ENCODE results near the gene GALNT2. TPM values are rescaled to one million over a fixed set of nuclear protein-coding genes. Genes with fewer than 3 reads are reported as not detected.

GALNT2 gene
- total and polyA plus RNA-seq, 2 of the 13 experiments (the other 11 are each of a cell fraction or from before 2014, with no cell fraction given) = 39.3 to 39.6 TPM

GRCh38 chr1:230139315-230139714 lies 72.3 kb downstream of the GALNT2 start:
- H3K27ac ChIP-seq (ENCODE audit: extremely low read length, insufficient read depth, low read length) = no peak overlapping the region

GRCh38 chr1:230139741-230140140 lies 72.7 kb downstream of the GALNT2 start:
- DNase-seq (ENCODE audit: low spot score) (no peak), FAIRE-seq (no peak), ATAC-seq (no peak)
- no peaks in the 10 kb centered on the region for H3K27me3 ChIP-seq (ENCODE audit: control insufficient read depth in 1 of 2, insufficient read depth in 2 of 2, low read length in 2 of 2)
- WGBS (ENCODE audit: low lambda C conversion rate) = over 99% methylated on average over 7 of the region's 8 CpGs
- no peaks in the 10 kb centered on the region for H3K9me3 ChIP-seq (ENCODE audit: low read length)
- ChIA-PET POLR2A (no interaction called here), CTCF (ENCODE audit: low intra/inter-chr PET ratio, low total read pairs) (no interaction called here)
- intact Hi-C loops (cut with micrococcal nuclease; ENCODE audit: unreplicated experiment) (no loop called here), in situ Hi-C loops (cut with HindIII; ENCODE audit: extremely low pct_ligation_motif_present, low pct_unique_long_range_greater_than_20kb) (no loop called here)
- H3K79me2 ChIP-seq (ENCODE audit: insufficient read depth, low read length) = peaks cover 26% of the 10 kb centered on the region
- no peak for TF ChIP-seq ZNF768 (CRISPR knock-in tag; IDR thresholded peaks at IDR 0.05)
- TF ChIP-seq ZNF850 (CRISPR knock-in tag; conservative IDR thresholded peaks at IDR 0.05) = no peak
- TF ChIP-seq ATF7-NPFF (CRISPR knock-in tag; IDR thresholded peaks at IDR 0.05; ENCODE audit: low read depth) = no peak
- no peak for TF ChIP-seq RFX3 (CRISPR knock-in tag; IDR thresholded peaks at IDR 0.05)
- no peak for TF ChIP-seq TBX3 (IDR thresholded peaks at IDR 0.05; ENCODE audit: borderline replicate concordance)
- TF ChIP-seq MAX (IDR thresholded peaks at IDR 0.05) = no peak
- TF ChIP-seq MYC (CRISPR knock-in tag; IDR thresholded peaks at IDR 0.05; ENCODE audit: borderline replicate concordance) = no peak
- TF ChIP-seq SP140L (CRISPR knock-in tag; IDR thresholded peaks at IDR 0.05; ENCODE audit: borderline replicate concordance) = no peak
- no peak for TF ChIP-seq GPN1 (CRISPR knock-in tag; IDR thresholded peaks at IDR 0.05; ENCODE audit: borderline replicate concordance)
- no peak for TF ChIP-seq POLR2A (IDR thresholded peaks at IDR 0.05; ENCODE audit: insufficient read depth in 1 of 2, low read depth in 2 of 2, low read length in 2 of 2)
- no peak for TF ChIP-seq ZNF678 (CRISPR knock-in tag; IDR thresholded peaks at IDR 0.05)
- no peak for TF ChIP-seq BRD4 (CRISPR knock-in tag; IDR thresholded peaks at IDR 0.05)
- TF ChIP-seq ZFP37 (CRISPR knock-in tag; IDR thresholded peaks at IDR 0.05; ENCODE audit: borderline replicate concordance) = no peak
- no peak for TF ChIP-seq REXO4 (CRISPR knock-in tag; IDR thresholded peaks at IDR 0.05; ENCODE audit: borderline replicate concordance)
- no peak for TF ChIP-seq NFATC3 (CRISPR knock-in tag; IDR thresholded peaks at IDR 0.05)
- TF ChIP-seq ZNF160 (CRISPR knock-in tag; IDR thresholded peaks at IDR 0.05) = no peak
- TF ChIP-seq FOSL2 (CRISPR knock-in tag; IDR thresholded peaks at IDR 0.05) = no peak
- H3K4me1 ChIP-seq (ENCODE audit: insufficient read depth, low read length) = peaks cover 33% of the 10 kb centered on the region
- H4K20me1 ChIP-seq (ENCODE audit: insufficient read depth, low read length) = no peaks in the 10 kb centered on the region
- no peaks in the 10 kb centered on the region; a peak in 1 of 5 replicates for H3K36me3 ChIP-seq (replicated peaks in 1 of 2; ENCODE audit: control insufficient read depth in 1 of 2, insufficient read depth in 2 of 2, low read length in 2 of 2)
- H2AFZ ChIP-seq (ENCODE audit: low read length) = no peak overlapping the region
- no TSS peak for BruUV-seq (replicated peaks)
- no peak overlapping the region for H3K4me2 ChIP-seq (ENCODE audit: low read depth, low read length)
- H3K27ac ChIP-seq (ENCODE audit: extremely low read length, insufficient read depth, low read length) = no peak overlapping the region
- no peak overlapping the region for H3K9ac ChIP-seq (ENCODE audit: insufficient read depth, low read depth, low read length)
- no peak overlapping the region for H3K4me3 ChIP-seq (replicated peaks in 1 of 3; ENCODE audit: insufficient read depth in 1 of 3, low read depth in 2 of 3, low read length in 3 of 3)

More at GRCh38 chr1:230139315-230139714, 72.3 kb downstream of the GALNT2 start:
- H3K4me1 ChIP-seq (ENCODE audit: insufficient read depth, low read length) = peaks cover 29% of the 10 kb centered on the region
- 92% methylated on average over 4 of the region's 4 CpGs for whole genome bisulfite sequencing (ENCODE audit: low lambda C conversion rate)
- CTCF ChIA-PET (ENCODE audit: low intra/inter-chr PET ratio, low total read pairs) = no interaction called here
- POLR2A ChIA-PET = no interaction called here
- in situ Hi-C loops (cut with HindIII; ENCODE audit: extremely low pct_ligation_motif_present, low pct_unique_long_range_greater_than_20kb) = no loop called here
- FAIRE-seq (no peak), ATAC-seq (no peak), DNase-seq (ENCODE audit: low spot score) (no peak)
- H3K9ac ChIP-seq (ENCODE audit: insufficient read depth, low read depth, low read length) = no peak overlapping the region
- H3K4me3 ChIP-seq (replicated peaks in 1 of 3; ENCODE audit: insufficient read depth in 1 of 3, low read depth in 2 of 3, low read length in 3 of 3) = no peak overlapping the region
- intact Hi-C loops (cut with micrococcal nuclease; ENCODE audit: unreplicated experiment) = no loop called here
- H4K20me1 ChIP-seq (ENCODE audit: insufficient read depth, low read length) = no peaks in the 10 kb centered on the region
- H3K27me3 ChIP-seq (ENCODE audit: control insufficient read depth in 1 of 2, insufficient read depth in 2 of 2, low read length in 2 of 2) = no peaks in the 10 kb centered on the region
- H3K4me2 ChIP-seq (ENCODE audit: low read depth, low read length) = no peak overlapping the region
- BruUV-seq (replicated peaks) = no TSS peak
- no peaks in the 10 kb centered on the region; a peak in 1 of 5 replicates for H3K36me3 ChIP-seq (replicated peaks in 1 of 2; ENCODE audit: control insufficient read depth in 1 of 2, insufficient read depth in 2 of 2, low read length in 2 of 2)
- TF ChIP-seq E2F1 (CRISPR knock-in tag; IDR thresholded peaks at IDR 0.05) (no peak), RNF2 (conservative IDR thresholded peaks at IDR 0.05; ENCODE audit: low read depth) (no peak)
- H2AFZ ChIP-seq (ENCODE audit: low read length) = no peak overlapping the region
- no peaks in the 10 kb centered on the region for H3K9me3 ChIP-seq (ENCODE audit: low read length)
- peaks cover 30% of the 10 kb centered on the region for H3K79me2 ChIP-seq (ENCODE audit: insufficient read depth, low read length)

All from HepG2 (cell line).